Neural crest cell (in vitro differentiated cells): Measurements from ENCODE around the gene B4GAT1. TPM values are rescaled to one million over a fixed set of nuclear protein-coding genes. Genes with fewer than 3 reads are reported as not detected.

ENCODE experiments used
- DNase-seq: peaks from one replicate; pipeline ENCODE4 v3.0.0; 2021; ENCODE audit warnings: low read depth, mixed read lengths, low spot score
- H3K27ac Mint-ChIP-seq: one replicate; pipeline ENCODE4 v1.8.0; 2021; ENCODE audit warnings: mild to moderate bottlenecking, mixed read lengths; ENCODE audit not compliant: unreplicated experiment
- H3K27me3 Mint-ChIP-seq: 2 replicates; pipeline ENCODE4 v1.8.0; 2021; ENCODE audit warnings: low read depth, mild to moderate bottlenecking, mixed read lengths
- H3K36me3 Mint-ChIP-seq: 2 replicates; pipeline ENCODE4 v1.8.0; 2021; ENCODE audit warnings: low read depth, mild to moderate bottlenecking, mixed read lengths
- H3K4me1 Mint-ChIP-seq: 2 replicates; pipeline ENCODE4 v1.8.0; 2021; ENCODE audit warnings: mixed read lengths
- H3K4me3 Mint-ChIP-seq: one replicate; pipeline ENCODE4 v1.8.0; 2021; ENCODE audit warnings: mild to moderate bottlenecking, mixed read lengths
- H3K9me3 Mint-ChIP-seq: 2 replicates; pipeline ENCODE4 v1.8.0; 2021; ENCODE audit warnings: mixed read lengths
- total RNA-seq: library from RNA; stranded (reverse); gene quantifications from 2 replicates; pipeline ENCODE4 v1.2.1, GENCODE V29; 2021
- TF ChIP-seq, protein P1 (sequence below): fragments of 200-600 bp; sonication (generic); conservative IDR thresholded peaks from 2 replicates; pipeline ENCODE4 v1.5.0; 2021; ENCODE audit warnings: antibody characterized with exemption, mild to moderate bottlenecking

B4GAT1 gene
- total RNA-seq, 1 donor from 2014 or later, result 43.8 TPM

GRCh38 chr11:66367561-66368312 is 20.3 kb upstream of the B4GAT1 start:
- DNase-seq, result no peak
- peaks cover 5% of the 10 kb centered on the region for H3K27me3 Mint-ChIP-seq
- peak overlapping the region; percentile 74 for H3K4me3 Mint-ChIP-seq
- H3K27ac Mint-ChIP-seq, result peak overlapping the region; percentile 19
- H3K36me3 Mint-ChIP-seq, result peaks cover 15% of the 10 kb centered on the region
- no peaks in the 10 kb centered on the region for H3K9me3 Mint-ChIP-seq
- TF ChIP-seq, protein P1, sequence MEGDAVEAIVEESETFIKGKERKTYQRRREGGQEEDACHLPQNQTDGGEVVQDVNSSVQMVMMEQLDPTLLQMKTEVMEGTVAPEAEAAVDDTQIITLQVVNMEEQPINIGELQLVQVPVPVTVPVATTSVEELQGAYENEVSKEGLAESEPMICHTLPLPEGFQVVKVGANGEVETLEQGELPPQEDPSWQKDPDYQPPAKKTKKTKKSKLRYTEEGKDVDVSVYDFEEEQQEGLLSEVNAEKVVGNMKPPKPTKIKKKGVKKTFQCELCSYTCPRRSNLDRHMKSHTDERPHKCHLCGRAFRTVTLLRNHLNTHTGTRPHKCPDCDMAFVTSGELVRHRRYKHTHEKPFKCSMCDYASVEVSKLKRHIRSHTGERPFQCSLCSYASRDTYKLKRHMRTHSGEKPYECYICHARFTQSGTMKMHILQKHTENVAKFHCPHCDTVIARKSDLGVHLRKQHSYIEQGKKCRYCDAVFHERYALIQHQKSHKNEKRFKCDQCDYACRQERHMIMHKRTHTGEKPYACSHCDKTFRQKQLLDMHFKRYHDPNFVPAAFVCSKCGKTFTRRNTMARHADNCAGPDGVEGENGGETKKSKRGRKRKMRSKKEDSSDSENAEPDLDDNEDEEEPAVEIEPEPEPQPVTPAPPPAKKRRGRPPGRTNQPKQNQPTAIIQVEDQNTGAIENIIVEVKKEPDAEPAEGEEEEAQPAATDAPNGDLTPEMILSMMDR, result no peak
- H3K4me1 Mint-ChIP-seq, result peaks cover 21% of the 10 kb centered on the region

DNA sequence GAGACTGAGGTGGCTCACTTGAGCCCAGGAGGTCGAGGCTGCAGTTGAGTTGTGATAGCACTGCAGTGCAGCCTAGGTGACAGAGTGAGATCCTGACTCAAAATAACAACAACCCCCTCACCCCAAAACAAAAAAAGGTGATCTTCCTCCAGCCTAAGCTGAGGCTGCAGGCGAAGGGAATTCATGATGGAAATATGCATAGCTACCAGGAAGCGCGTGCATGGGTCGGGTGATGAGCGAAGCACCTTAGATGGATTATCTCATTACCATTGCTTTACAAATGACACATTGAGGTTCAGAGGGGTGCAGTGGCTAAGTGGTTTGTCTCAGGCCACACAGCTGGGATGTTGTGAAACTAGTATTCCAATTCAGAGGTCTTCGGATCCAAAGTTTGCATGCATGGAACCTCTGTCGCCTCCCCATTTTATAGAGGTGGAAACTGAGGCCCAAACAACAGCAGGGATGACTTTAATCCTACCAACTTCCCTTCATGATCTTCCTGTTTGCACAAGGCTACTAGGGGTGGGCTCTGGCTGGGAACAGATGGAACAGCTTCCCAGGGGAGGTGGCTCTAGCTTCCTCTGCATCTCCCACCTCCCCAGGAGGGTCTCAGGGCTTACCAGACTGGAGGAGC is 19.5 kb upstream of the B4GAT1 start:
- no peak for DNase-seq
- peaks cover 18% of the 10 kb centered on the region for H3K36me3 Mint-ChIP-seq
- peaks cover 5% of the 10 kb centered on the region for H3K27me3 Mint-ChIP-seq
- TF ChIP-seq, protein P1, result no peak
- H3K9me3 Mint-ChIP-seq, result no peaks in the 10 kb centered on the region
- peaks cover 23% of the 10 kb centered on the region for H3K4me1 Mint-ChIP-seq
- H3K27ac Mint-ChIP-seq, result no peak overlapping the region
- peak overlapping the region; percentile 70 for H3K4me3 Mint-ChIP-seq

DNA sequence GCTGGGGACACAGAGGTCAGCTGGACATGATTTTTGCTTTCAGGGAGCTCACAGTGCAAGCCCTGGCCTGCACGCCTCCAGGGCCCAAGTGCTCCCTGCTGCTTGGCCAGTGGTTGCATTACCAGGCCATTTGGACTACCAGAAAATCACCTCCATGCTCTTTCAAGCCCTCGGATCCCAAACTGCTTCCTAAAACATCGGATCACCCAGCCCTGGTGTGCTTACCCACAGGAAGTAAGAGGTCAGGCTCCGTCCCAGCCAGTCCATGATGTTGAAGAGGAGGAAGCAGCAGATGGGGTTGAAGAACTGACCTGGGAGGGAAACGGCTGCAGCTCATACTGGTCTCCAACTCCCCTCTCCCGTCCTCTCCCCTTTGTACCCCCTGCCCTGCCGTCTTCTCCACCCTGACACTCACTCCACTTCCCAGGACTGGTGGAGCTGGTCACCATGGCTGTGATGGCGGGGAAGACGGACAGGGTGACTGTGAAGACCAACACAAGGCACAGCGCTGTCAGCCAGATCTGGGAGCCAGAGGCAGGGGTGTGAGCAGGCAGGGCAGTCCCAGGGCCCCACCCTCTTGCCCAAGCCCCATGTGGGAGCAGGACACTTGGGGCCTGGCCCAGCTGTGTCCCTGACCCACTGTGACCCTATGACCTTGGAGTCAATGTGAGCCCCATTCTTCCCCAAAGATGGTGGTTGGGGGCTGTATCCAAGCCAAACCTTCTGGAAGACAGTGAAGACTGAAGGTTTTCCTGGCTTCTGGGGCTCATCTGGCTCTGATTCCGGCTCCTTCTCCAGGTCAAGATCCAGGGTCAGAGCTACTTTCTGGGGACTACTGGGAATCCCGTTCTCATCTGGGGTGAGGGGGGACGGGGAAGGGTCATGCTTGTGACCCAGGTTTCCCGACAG is 18.5 kb upstream of the B4GAT1 start:
- Mint-ChIP-seq H3K27me3 (peaks cover 11% of the 10 kb centered on the region), H3K27ac (no peak overlapping the region), H3K4me3 (peak overlapping the region; percentile 84), H3K9me3 (no peaks in the 10 kb centered on the region), H3K36me3 (peaks cover 23% of the 10 kb centered on the region), H3K4me1 (peaks cover 32% of the 10 kb centered on the region)
- TF ChIP-seq, protein P1, result no peak
- no peak for DNase-seq

GRCh38 chr11:66365166-66365565 is 17.7 kb upstream of the B4GAT1 start:
- H3K9me3 Mint-ChIP-seq, result no peaks in the 10 kb centered on the region
- peaks cover 23% of the 10 kb centered on the region for H3K36me3 Mint-ChIP-seq
- peaks cover 31% of the 10 kb centered on the region for H3K4me1 Mint-ChIP-seq
- H3K27me3 Mint-ChIP-seq, result peaks cover 11% of the 10 kb centered on the region
- H3K4me3 Mint-ChIP-seq, result peak overlapping the region; percentile 84
- TF ChIP-seq, protein P1, result no peak
- H3K27ac Mint-ChIP-seq, result peak overlapping the region; percentile 68
- DNase-seq, result no peak

GRCh38 chr11:66363805-66364535 is 16.5 kb upstream of the B4GAT1 start:
- peak; percentile 80 for DNase-seq
- no peaks in the 10 kb centered on the region for H3K9me3 Mint-ChIP-seq
- H3K4me1 Mint-ChIP-seq, result peaks cover 29% of the 10 kb centered on the region
- H3K27ac Mint-ChIP-seq, result no peak overlapping the region
- peak overlapping the region; percentile 59 for H3K4me3 Mint-ChIP-seq
- H3K27me3 Mint-ChIP-seq, result peaks cover 9% of the 10 kb centered on the region
- TF ChIP-seq, protein P1, result peak; percentile 84
- H3K36me3 Mint-ChIP-seq, result peaks cover 22% of the 10 kb centered on the region
